Large intestine (tissue), 3 donors: ENCODE measurements around the gene CITED4. TPM values are rescaled to one million over a fixed set of nuclear protein-coding genes. Genes with fewer than 3 reads are reported as not detected.

Experiments used
- DNase-seq, 2 donors: peaks; one replicate each; pipeline versions ENCODE4 v3.0.0 to v3.0.0-alpha.2; 2013
- H3K27ac ChIP-seq: one replicate; pipeline ENCODE4 v1.5.1; 2013; ENCODE audit warnings: low read length
- H3K27me3 ChIP-seq: 2 replicates; pipeline ENCODE4 v1.6.1; 2013; ENCODE audit warnings: low read length; ENCODE audit not compliant: control insufficient read depth, insufficient read depth
- H3K36me3 ChIP-seq: 2 replicates; pipeline ENCODE4 v1.6.1; 2013; ENCODE audit warnings: low read length; ENCODE audit not compliant: control insufficient read depth, insufficient read depth
- H3K4me1 ChIP-seq: one replicate; pipeline ENCODE4 v1.6.1; 2013; ENCODE audit warnings: low read length; ENCODE audit not compliant: control insufficient read depth, insufficient read depth
- H3K4me3 ChIP-seq: one replicate; pipeline ENCODE4 v1.5.1; 2013; ENCODE audit warnings: low read length
- H3K9me3 ChIP-seq: one replicate; pipeline ENCODE4 v1.6.1; 2013; ENCODE audit warnings: mild to moderate bottlenecking, low read depth, low read length, moderate library complexity; ENCODE audit not compliant: control insufficient read depth
- WGBS: methylation state at CpG from one replicate; pipeline ENCODE4 v1.1.5; 2013; ENCODE audit warnings: low lambda C conversion rate; ENCODE audit not compliant: insufficient coverage; 5-methylcytosine and 5-hydroxymethylcytosine counted together
- polyA plus RNA-seq: library from polyadenylated mRNA; unstranded; fragments of 120-200 nt; gene quantifications from one replicate; pipeline ENCODE4 v1.2.1, GENCODE V29; 2013

CITED4 gene
- polyA plus RNA-seq, 1 donor, result 4.3 TPM

GRCh38 chr1:40844887-40845878 is 17.0 kb downstream of the CITED4 start:
- Histone ChIP-seq H3K4me3 (no peak overlapping the region), H3K27me3 (no peaks in the 10 kb centered on the region), H3K27ac (no peak overlapping the region), H3K36me3 (no peaks in the 10 kb centered on the region), H3K4me1 (peaks cover 8% of the 10 kb centered on the region), H3K9me3 (no peaks in the 10 kb centered on the region)
- peak in 1 of 2 donors; percentile 41 for DNase-seq
- whole genome bisulfite sequencing, result no CpG with 5 or more reads among the region's 9 CpGs

- H3K4me3 ChIP-seq, result no peak overlapping the region
- H3K27ac ChIP-seq, result no peak overlapping the region
Measured at GRCh38 chr1:40844079-40844478, 18.1 kb downstream of the CITED4 start.

DNA sequence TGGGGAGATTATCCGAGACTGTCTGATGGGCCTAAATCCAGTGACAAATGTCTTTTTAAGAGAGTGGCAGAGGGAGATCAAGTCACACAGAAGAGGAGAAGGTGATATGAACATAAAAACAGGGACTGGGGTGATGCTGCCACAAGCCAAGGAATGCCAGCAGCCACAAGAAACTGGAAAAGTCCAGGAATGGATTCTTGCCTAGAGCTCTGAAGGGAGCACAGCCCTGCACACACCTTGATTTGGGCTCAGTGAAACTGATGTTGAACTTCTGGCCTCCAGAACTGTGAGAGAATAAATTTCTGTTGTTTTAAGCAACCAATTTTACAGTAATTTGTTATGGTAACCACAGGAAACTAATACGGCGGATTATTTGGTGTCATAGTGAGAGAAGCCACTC is 19.5 kb downstream of the CITED4 start:
- Histone ChIP-seq H3K9me3 (peaks cover 5% of the 10 kb centered on the region), H3K27me3 (no peaks in the 10 kb centered on the region), H3K36me3 (no peaks in the 10 kb centered on the region), H3K4me3 (no peak overlapping the region), H3K27ac (no peak overlapping the region), H3K4me1 (peaks cover 8% of the 10 kb centered on the region)
- DNase-seq, result no peak
- no CpG with 5 or more reads among the region's 3 CpGs for WGBS

More at GRCh38 chr1:40844079-40844478, 18.1 kb downstream of the CITED4 start:
- Histone ChIP-seq H3K36me3 (no peaks in the 10 kb centered on the region), H3K4me1 (peaks cover 8% of the 10 kb centered on the region), H3K9me3 (no peaks in the 10 kb centered on the region), H3K27me3 (no peaks in the 10 kb centered on the region)
- WGBS, result no CpG with 5 or more reads among the region's 5 CpGs
- no peak for DNase-seq

DNA sequence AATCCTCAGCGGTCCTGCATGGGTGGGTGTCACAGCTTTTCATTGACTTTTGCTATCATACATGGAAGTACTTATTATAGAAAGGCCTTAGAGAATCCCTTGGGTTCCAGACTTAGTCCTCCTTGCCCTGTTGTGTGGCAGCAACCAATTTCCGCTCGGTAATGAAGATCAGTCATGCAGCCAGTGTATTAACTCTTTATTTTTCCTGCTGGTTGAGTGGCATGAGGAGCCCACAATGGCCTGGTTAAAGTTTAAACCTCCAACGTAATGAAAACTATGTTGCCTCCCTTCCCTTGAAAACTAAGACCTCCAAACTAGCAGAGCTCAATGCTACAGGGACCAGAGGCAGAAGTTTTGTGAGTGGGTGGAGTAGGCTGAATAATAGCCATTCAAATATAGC is 20.0 kb downstream of the CITED4 start:
- Histone ChIP-seq H3K4me1 (peaks cover 8% of the 10 kb centered on the region), H3K27me3 (peaks cover 4% of the 10 kb centered on the region), H3K4me3 (no peak overlapping the region), H3K27ac (no peak overlapping the region), H3K9me3 (peaks cover 5% of the 10 kb centered on the region), H3K36me3 (no peaks in the 10 kb centered on the region)
- no CpG with 5 or more reads among the region's 4 CpGs for WGBS
- DNase-seq, result no peak

- no CpG with 5 or more reads among the region's 7 CpGs for WGBS
- H3K36me3 ChIP-seq, result no peaks in the 10 kb centered on the region
- no peak for DNase-seq
- H3K9me3 ChIP-seq, result peaks cover 5% of the 10 kb centered on the region
- peaks cover 5% of the 10 kb centered on the region for H3K27me3 ChIP-seq
- no peak overlapping the region for H3K4me3 ChIP-seq
- peaks cover 8% of the 10 kb centered on the region for H3K4me1 ChIP-seq
- no peak overlapping the region for H3K27ac ChIP-seq
Measured at GRCh38 chr1:40841602-40842001, 20.6 kb downstream of the CITED4 start.

DNA sequence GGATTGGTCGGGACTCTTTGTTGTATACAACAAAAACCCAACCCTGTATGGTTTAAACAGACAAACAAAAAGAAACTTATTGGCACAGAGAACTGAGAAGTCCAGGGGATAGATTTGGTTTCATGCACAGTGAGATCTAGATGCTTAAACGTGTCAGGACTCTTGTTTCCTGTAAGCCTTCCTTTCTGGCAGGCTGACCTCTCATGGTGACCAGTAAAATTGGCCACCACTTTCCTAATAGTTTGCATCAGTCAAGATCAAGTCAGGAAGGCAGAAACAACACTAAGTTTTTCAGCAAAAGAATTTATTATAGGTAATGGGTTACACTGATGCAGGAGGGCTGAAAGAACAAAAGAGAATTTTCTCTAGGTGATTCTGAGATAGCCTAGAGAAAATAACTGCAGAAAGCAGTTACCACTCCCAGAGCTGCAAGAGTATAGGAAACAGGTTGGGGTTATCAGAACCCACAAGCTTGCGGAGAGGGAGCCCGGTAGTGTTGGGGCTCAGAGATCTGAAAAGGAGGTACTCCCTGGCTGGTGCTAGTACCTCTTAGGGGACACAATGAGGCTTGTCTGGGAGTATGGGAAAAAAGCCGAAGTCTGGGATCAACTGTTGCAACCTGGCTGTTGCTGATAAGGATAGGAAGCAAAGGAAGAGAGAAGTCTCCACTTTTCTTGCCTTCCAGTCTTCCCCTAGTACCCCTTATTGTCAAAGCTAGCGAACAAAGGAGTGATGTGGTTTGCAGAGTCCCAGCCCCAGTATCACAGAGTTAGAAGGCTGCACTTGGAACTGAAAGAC is 21.4 kb downstream of the CITED4 start:
- H3K27me3 ChIP-seq, result peaks cover 5% of the 10 kb centered on the region
- DNase-seq, result no peak
- H3K4me3 ChIP-seq, result no peak overlapping the region
- no CpG with 5 or more reads among the region's 6 CpGs for WGBS
- H3K36me3 ChIP-seq, result no peaks in the 10 kb centered on the region
- H3K4me1 ChIP-seq, result peaks cover 8% of the 10 kb centered on the region
- H3K27ac ChIP-seq, result no peak overlapping the region
- peaks cover 5% of the 10 kb centered on the region for H3K9me3 ChIP-seq

GRCh38 chr1:40839943-40840335 is 22.2 kb downstream of the CITED4 start:
- H3K27me3 ChIP-seq, result peaks cover 5% of the 10 kb centered on the region
- H3K9me3 ChIP-seq, result peaks cover 5% of the 10 kb centered on the region
- H3K36me3 ChIP-seq, result no peaks in the 10 kb centered on the region
- peaks cover 8% of the 10 kb centered on the region for H3K4me1 ChIP-seq
- no peak overlapping the region for H3K4me3 ChIP-seq
- no CpG with 5 or more reads among the region's 5 CpGs for WGBS
- no peak for DNase-seq
- no peak overlapping the region for H3K27ac ChIP-seq

DNA sequence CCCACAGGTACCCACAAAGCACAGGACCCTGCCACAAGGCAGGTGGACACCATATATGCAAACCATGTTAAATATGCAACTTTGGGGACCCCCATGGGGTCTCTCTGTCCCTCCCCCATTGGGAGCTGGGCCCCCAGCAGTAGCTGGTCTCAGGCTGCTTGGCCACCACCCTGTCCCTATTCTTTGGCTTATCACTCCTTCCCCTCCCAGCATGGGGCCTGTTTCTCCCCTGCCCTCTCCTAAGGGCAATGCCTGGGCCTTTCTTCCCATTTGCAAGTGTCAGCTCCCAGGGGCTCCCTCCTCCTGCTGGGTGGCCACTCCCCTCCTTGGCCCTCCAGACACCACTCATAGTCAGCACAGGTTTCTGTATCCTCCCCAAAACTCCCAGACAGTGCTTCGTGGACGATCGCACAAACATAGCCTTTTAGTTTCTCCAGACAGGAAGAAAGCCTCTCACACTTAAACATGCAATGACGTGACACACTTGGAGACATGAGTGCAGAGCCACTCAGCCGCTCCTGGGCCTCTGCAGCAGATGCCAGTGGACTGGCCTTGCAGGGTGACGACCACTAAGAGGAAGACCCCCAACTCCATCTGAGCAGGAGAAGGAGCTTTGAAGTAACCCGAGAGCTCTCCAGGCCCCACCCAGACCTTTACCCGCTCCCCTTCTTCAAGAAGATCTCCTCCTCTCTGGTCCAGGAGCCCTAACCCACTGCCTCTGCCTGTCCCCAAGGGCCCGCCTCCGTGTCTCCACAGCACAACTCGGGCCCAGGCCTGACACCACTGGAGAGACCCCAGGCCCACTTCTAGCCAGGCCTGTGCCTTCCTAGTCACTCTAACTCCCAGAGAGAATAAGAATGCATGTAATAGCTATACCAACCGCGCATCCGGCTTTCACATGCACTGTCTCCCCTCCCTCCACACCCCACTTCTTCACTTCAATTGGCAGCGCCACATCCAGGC is 22.9 kb downstream of the CITED4 start:
- Histone ChIP-seq H3K4me3 (no peak overlapping the region), H3K4me1 (peaks cover 4% of the 10 kb centered on the region), H3K9me3 (peaks cover 5% of the 10 kb centered on the region), H3K27ac (no peak overlapping the region), H3K36me3 (no peaks in the 10 kb centered on the region), H3K27me3 (peaks cover 5% of the 10 kb centered on the region)
- DNase-seq, result no peak
- 100% methylated on average over 1 of the region's 15 CpGs for WGBS

- Histone ChIP-seq H3K27me3 (peaks cover 5% of the 10 kb centered on the region), H3K9me3 (peaks cover 5% of the 10 kb centered on the region), H3K4me1 (no peaks in the 10 kb centered on the region), H3K27ac (no peak overlapping the region), H3K4me3 (no peak overlapping the region), H3K36me3 (no peaks in the 10 kb centered on the region)
- DNase-seq, result no peak
- WGBS, result no CpG with 5 or more reads among the region's 60 CpGs
Measured at GRCh38 chr1:40838045-40838979, 23.9 kb downstream of the CITED4 start.
